Measurements from ENCODE around the gene TGFBR2.

DNA sequence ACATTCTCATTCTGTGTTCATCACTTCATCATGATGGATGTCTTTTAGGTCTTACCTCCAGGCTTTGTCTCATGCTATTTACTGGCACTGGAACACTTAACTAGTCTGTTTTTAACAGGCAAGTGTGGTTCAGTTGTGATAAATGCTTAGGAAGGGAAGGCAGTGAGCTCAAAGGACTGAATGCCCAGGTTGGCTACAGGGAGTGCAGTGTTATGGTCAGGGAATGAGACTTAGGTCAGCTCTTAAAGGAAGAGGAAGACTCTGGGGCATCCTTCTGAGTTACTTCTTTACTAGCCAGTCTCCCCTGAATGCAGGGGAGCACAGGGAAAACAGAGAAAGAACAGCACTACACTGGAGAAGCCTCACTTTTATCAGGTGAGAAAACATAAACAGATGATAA is 72.6 kb downstream of the TGFBR2 start:
- TF ChIP-seq, protein P1, sequence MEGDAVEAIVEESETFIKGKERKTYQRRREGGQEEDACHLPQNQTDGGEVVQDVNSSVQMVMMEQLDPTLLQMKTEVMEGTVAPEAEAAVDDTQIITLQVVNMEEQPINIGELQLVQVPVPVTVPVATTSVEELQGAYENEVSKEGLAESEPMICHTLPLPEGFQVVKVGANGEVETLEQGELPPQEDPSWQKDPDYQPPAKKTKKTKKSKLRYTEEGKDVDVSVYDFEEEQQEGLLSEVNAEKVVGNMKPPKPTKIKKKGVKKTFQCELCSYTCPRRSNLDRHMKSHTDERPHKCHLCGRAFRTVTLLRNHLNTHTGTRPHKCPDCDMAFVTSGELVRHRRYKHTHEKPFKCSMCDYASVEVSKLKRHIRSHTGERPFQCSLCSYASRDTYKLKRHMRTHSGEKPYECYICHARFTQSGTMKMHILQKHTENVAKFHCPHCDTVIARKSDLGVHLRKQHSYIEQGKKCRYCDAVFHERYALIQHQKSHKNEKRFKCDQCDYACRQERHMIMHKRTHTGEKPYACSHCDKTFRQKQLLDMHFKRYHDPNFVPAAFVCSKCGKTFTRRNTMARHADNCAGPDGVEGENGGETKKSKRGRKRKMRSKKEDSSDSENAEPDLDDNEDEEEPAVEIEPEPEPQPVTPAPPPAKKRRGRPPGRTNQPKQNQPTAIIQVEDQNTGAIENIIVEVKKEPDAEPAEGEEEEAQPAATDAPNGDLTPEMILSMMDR (conservative IDR thresholded peaks at IDR 0.05; ENCODE audit: low read depth in 2 of 2), result no peak
- TF ChIP-seq REST (IDR thresholded peaks at IDR 0.05; ENCODE audit: unreplicated experiment), result no peak
- TF ChIP-seq POLR2AphosphoS5 (IDR thresholded peaks at IDR 0.05; ENCODE audit: low read depth), result no peak
- no peak for TF ChIP-seq EZH2 (IDR thresholded peaks at IDR 0.05; ENCODE audit: low read depth, unreplicated experiment)
- no peak for TF ChIP-seq STAT1 (IDR thresholded peaks at IDR 0.05; ENCODE audit: unreplicated experiment)
- TF ChIP-seq EZH2phosphoT487 (IDR thresholded peaks at IDR 0.05; ENCODE audit: unreplicated experiment), result no peak
- no peak for TF ChIP-seq JUNB (IDR thresholded peaks at IDR 0.05; ENCODE audit: unreplicated experiment)
- no peak for TF ChIP-seq CREB1 (CRISPR knock-in tag; IDR thresholded peaks at IDR 0.05; ENCODE audit: low read depth)
- TF ChIP-seq ZNF331 (CRISPR knock-in tag; IDR thresholded peaks at IDR 0.05; ENCODE audit: low read depth), result no peak
- no peak for TF ChIP-seq NANOG (IDR thresholded peaks at IDR 0.05; ENCODE audit: borderline replicate concordance)
- no peak for TF ChIP-seq ETS1 (IDR thresholded peaks at IDR 0.05)
- no peak for TF ChIP-seq ZNF114 (CRISPR knock-in tag; IDR thresholded peaks at IDR 0.05)
- no peak for TF ChIP-seq ZNF462 (CRISPR knock-in tag; IDR thresholded peaks at IDR 0.05)

Measured in GM23338 (cell line).